BJ (cell line): ENCODE measurements around the gene MATK. TPM values are rescaled to one million over a fixed set of nuclear protein-coding genes. Genes with fewer than 3 reads are reported as not detected.
"Not testable (repeated sequence)": the region's sequence is repeated elsewhere in the genome, so short reads cannot be mapped to it uniquely, and the experiment has no call there.

Source experiments
- CTCF ChIA-PET: fragments of 350-600 bp; formaldehyde crosslinking; extraction: SDS; loops from one replicate; lab custom pipeline; 2021; ENCODE audit warnings: antibody characterized with exemption, inconsistent platforms; lab: Yijun Ruan, JAX
- POLR2A ChIA-PET: fragments of 300-600 bp; sonication (Branson Sonifier 250); formaldehyde crosslinking; extraction: SDS; loops from one replicate; lab custom pipeline; 2021; ENCODE audit warnings: antibody characterized with exemption; lab: Charles Lee
- DNase-seq: peaks from one replicate; pipeline ENCODE4 v3.0.0-alpha.2; 2011; ENCODE audit warnings: low read depth
- H3K27me3 ChIP-seq: 2 replicates; pipeline ENCODE4 v1.6.0; 2011; ENCODE audit warnings: low read length; ENCODE audit not compliant: control insufficient read depth, insufficient read depth
- H3K36me3 ChIP-seq: 2 replicates; pipeline ENCODE4 v1.5.1; 2011; ENCODE audit warnings: low read length; ENCODE audit not compliant: control insufficient read depth, insufficient read depth
- H3K4me3 ChIP-seq: 2 replicates; pipeline ENCODE4 v1.5.1; 2011; ENCODE audit warnings: low read depth, mild to moderate bottlenecking, control low read depth, low read length
- polyA plus RNA-seq: library from polyadenylated mRNA; depleted of rRNA; stranded (reverse); fragments of >200 nt; gene quantifications from 2 replicates; pipeline ENCODE4 v1.2.3, GENCODE V29; 2011
- TF ChIP-seq, protein P1 (sequence below): IDR thresholded peaks from 2 replicates; pipeline ENCODE4 v1.5.1; 2011; ENCODE audit warnings: low read depth, mild to moderate bottlenecking, control low read depth, inconsistent platforms, low read length, moderate library complexity; ENCODE audit not compliant: insufficient read depth

The MATK gene
- polyA plus RNA-seq, 1 experiment, result not detected

GRCh38 chr19:3760871-3761361, 25.3 kb downstream of the MATK start:
- DNase-seq, result no peak
- H3K36me3 ChIP-seq, result peaks cover 6% of the 10 kb centered on the region
- CTCF ChIA-PET, result interaction anchor here (1.0 to 1.9 kb wide), 3 partner anchors 9 to 70 kb away, joined by 3 to 4 read pairs (median 4); no protein-coding TSS in a partner anchor
- TF ChIP-seq, protein P1, sequence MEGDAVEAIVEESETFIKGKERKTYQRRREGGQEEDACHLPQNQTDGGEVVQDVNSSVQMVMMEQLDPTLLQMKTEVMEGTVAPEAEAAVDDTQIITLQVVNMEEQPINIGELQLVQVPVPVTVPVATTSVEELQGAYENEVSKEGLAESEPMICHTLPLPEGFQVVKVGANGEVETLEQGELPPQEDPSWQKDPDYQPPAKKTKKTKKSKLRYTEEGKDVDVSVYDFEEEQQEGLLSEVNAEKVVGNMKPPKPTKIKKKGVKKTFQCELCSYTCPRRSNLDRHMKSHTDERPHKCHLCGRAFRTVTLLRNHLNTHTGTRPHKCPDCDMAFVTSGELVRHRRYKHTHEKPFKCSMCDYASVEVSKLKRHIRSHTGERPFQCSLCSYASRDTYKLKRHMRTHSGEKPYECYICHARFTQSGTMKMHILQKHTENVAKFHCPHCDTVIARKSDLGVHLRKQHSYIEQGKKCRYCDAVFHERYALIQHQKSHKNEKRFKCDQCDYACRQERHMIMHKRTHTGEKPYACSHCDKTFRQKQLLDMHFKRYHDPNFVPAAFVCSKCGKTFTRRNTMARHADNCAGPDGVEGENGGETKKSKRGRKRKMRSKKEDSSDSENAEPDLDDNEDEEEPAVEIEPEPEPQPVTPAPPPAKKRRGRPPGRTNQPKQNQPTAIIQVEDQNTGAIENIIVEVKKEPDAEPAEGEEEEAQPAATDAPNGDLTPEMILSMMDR, result no peak
- POLR2A ChIA-PET, result no interaction called here
- H3K4me3 ChIP-seq, result peak overlapping the region; percentile 73
- no peaks in the 10 kb centered on the region for H3K27me3 ChIP-seq

DNA sequence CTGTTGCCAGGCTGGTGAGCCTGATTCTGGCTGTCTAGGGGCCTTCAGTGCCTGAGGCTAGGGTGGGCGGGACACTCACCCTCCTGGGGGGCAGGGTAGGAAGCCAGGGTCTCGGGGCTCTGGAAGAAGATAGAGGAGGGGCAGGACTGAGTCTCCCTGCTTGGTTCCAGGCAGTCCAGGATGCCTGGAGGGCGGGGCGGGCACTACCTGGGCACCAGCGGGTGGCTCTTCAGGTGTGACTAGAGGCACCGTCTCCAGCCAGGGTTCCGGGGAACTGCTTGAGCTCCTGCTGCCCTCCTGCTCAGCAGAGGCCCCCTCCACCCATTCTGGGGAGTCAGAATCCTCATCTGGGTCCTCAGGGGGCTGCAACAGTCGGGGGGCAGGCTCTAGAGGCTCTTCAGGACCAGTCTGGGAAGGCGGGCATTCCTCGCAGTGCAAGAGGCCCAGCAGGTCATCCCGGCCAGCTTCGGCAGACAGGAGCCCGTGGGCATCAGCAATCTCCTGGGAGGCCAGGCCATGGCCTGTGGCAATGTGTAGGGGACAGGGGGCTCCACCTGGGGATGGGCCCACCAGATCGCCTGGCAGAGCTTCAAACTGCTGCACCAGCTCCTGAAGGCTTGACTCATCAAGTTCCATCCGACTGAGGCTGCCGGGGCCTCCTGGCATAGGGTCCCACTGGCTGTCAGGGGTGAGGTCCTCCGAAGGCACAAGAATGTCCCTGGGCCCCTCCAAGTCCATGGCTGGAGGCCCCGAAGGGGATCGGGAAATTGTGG, 26.5 kb downstream of the MATK start:
- TF ChIP-seq, protein P1, result no peak
- DNase-seq, result no peak
- CTCF ChIA-PET, result interaction anchor here (1.5 kb wide), 1 partner anchor 41 kb away, joined by 3 read pairs; no protein-coding TSS in a partner anchor
- POLR2A ChIA-PET, result no interaction called here
- H3K4me3 ChIP-seq, result no peak overlapping the region
- H3K36me3 ChIP-seq, result peaks cover 6% of the 10 kb centered on the region
- H3K27me3 ChIP-seq, result no peaks in the 10 kb centered on the region

GRCh38 chr19:3758297-3758696, 27.9 kb downstream of the MATK start:
- CTCF ChIA-PET, POLR2A ChIA-PET, H3K36me3 ChIP-seq: not testable (repeated sequence)

DNA sequence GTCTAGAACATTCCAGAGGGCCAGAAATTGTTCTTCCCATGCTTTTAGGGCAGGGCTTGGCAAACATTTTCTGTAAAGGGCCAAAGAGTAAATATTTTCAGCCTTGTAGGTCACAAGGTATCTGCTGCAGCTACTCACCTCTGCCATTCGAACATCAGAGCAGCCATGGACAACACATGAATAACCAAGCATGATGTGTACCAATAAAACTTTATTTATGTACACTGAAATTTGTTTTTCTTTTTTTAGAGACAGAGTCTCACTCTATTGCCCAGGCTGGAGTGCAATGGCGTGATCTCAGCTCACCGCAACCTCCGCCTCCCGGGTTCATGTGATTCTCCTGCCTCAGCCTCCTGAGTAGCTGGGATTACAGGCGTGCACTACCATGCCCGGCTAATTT, 28.5 kb downstream of the MATK start:
- POLR2A ChIA-PET, H3K27me3 ChIP-seq, DNase-seq, H3K36me3 ChIP-seq, H3K4me3 ChIP-seq: not testable (repeated sequence)
- CTCF ChIA-PET, result interaction anchor here (0.6 kb wide), 1 partner anchor 38 kb away, joined by 3 read pairs; no protein-coding TSS in a partner anchor

More at GRCh38 chr19:3758297-3758696, 27.9 kb downstream of the MATK start:
- not testable (repeated sequence) for DNase-seq, H3K27me3 ChIP-seq, H3K4me3 ChIP-seq

- POLR2A ChIA-PET, result no interaction called here
- no peak for DNase-seq
- no peak overlapping the region for H3K4me3 ChIP-seq
- H3K36me3 ChIP-seq, result peaks cover 7% of the 10 kb centered on the region
- no peaks in the 10 kb centered on the region for H3K27me3 ChIP-seq
- TF ChIP-seq, protein P1, result no peak
- CTCF ChIA-PET, result no interaction called here
These were observed 32.4 kb downstream of the MATK start for GRCh38 chr19:3753631-3754410.

DNA sequence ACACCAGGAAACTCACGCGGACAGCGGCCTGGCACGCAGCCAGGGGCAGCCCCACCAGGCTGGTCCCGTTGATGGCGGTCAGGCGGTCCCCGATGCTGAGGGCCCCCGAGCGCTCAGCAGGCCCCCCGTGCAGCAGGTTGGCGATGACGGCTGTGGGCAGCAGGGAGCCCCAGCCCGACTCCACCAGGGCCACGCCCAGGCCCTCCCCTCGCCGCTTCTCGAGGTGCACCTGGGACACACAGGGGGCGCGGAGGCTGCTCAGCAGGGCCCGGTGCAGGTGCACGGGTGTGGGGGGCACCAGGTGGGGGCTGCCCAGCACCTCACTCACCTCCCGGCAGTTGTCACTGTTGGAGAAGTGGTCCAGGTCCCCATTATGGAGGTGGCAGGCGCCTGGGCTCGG, 33.7 kb downstream of the MATK start:
- Histone ChIP-seq H3K27me3 (no peaks in the 10 kb centered on the region), H3K36me3 (peaks cover 5% of the 10 kb centered on the region; the same call in 1 of the 2 replicates), H3K4me3 (no peak overlapping the region)
- ChIA-PET CTCF (interaction anchor here (1.2 kb wide), 1 partner anchor 8 kb away, joined by 3 read pairs; no protein-coding TSS in a partner anchor), POLR2A (interaction anchor here (1.4 kb wide), 1 partner anchor 10 kb away, joined by 3 read pairs; the partner anchor contains the start of gene MRPL54)
- TF ChIP-seq, protein P1, result no peak
- DNase-seq, result no peak
